HL-60/S4 (cell line): ENCODE data around the gene CHST7.

Experiments
- in situ Hi-C: fragments of 300-500 bp; cut with MboI; formaldehyde crosslinking; loops from 2 replicates; pipeline ENCODE4 v1.14.3; 2022; ENCODE audit warnings: low sequenced_read_pairs

The CHST7 gene

DNA sequence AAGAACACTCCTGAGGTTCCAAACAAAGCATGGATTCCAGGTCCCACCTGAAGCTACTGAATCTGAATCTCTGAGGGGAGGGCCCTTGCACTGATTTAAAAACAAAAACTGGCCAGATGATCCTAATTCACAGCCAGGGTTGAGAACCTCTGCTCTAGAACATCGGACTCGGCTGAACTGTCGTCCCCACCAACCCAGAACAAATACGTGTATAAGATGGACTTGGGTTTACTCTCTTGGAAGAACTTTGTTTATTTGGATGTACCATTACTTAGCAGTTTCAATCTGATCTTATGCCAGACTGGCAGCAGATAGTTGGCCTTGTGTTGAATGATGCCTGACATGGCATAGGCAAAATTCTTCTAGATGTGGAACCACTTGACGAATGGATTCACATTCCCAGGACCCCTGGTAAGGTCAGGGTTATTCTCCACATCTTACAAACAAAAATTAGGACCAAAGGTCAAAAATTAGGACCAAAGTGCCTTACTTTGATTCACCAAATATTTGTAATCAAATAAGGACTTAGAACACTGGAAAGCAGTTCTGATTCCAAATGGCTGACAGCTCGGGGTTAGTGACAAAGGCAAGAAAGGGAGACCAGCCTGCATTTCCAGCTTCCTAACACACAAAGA is 29.0 kb downstream of the CHST7 start:
- in situ Hi-C loops: no loop called here

DNA sequence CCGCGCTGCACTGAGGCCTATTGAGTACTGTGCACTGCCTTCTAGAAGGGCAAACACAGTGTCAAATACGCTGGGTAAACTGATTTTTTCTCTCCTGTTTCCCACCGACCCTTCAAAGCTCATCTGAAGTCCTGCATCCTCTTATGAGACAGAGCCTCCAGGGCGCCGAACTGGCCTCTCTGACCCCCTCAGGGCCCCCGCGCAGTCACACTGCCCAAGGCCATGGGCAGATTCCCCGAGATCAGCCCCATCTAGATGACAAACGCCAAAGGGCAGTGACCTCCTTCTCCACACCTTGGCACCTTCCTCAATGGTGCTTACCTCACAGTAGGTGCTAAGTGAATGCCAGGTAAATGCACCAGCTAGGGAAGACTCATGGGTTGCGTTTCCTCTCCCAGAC is 34.4 kb downstream of the CHST7 start:
- in situ Hi-C loops: no loop called here

- in situ Hi-C loops: no loop called here
These were observed 36.6 kb downstream of the CHST7 start for GRCh38 chrX:46610070-46610658.

- in situ Hi-C loops: no loop called here
These were observed 38.2 kb downstream of the CHST7 start for GRCh38 chrX:46611658-46612362.

DNA sequence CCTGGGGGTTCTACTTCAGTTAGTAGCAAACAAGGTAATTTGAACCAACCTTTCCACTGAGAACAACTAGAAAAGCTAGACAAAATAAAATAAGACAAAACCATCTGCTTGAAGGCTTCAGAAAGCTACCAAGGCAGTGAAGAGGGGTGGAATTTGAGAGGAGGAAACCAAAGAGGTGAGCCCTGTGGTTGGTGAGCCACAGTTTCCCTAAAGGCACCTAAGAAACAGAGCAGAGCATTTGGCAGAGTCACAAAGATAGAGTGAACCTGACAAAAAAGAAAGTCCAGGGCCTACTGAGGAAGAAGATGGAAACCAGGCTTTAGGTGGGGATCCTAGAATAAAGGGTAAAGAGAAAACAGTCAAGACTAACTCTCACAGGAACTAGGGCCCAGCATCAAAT is 44.3 kb downstream of the CHST7 start:
- in situ Hi-C loops: no loop called here

- in situ Hi-C loops: no loop called here
These were observed 45.4 kb downstream of the CHST7 start for GRCh38 chrX:46618947-46619346.

GRCh38 chrX:46620505-46620904 is 46.9 kb downstream of the CHST7 start:
- in situ Hi-C loops: no loop called here

DNA sequence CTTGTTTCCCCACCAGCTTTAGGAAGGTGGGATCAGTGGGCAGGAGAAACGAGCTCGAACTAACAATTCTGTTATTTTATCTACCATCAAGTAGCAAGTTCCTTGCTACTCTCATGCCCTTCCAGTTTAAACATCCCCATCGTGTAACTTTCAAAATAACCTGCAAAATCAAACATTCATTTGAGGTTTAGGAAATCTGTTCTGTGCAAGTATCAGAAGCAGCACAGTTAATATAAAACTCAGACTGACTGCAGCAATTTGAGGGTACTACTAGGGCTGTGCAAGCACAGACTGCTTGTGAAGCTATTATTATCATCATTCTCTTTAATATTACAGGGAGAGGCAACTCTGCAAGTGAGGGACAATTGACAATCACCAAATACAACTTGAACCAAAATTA is 48.0 kb downstream of the CHST7 start:
- in situ Hi-C loops: no loop called here

DNA sequence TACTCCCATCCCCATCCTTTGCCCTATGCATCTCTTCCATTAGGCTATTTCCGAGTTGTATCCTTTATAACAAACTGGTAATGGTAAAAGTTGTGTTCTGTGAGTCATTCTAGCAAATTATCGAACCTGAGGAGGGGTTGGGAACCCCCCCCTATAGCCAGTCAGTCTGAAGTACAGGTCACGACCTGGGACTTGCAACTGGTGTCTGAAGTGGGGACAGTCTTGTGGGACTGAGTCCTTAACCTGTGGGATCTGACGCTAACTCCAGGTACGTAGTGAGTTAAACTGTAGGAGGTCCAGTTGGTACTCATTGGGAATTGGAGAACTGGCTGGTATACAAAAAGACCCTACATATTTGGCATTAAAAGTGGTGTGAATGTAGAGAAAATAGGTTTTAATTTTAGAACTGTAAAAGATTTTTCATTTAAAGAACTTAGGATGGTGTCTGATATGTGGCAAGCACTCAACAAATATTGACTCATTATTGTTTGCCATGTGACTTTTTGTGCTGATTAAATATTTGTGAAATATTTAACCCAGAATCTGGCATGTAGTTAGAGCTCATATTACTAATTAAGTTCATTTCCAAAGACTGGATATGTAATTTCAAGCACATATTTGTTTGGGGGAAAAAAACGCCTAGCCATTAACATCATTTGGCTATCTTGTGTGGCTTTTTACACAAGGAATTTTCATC is 50.7 kb downstream of the CHST7 start:
- in situ Hi-C loops: no loop called here

GRCh38 chrX:46626566-46626965 is 53.0 kb downstream of the CHST7 start:
- in situ Hi-C loops: no loop called here

GRCh38 chrX:46627062-46627461 is 53.5 kb downstream of the CHST7 start:
- in situ Hi-C loops: no loop called here

DNA sequence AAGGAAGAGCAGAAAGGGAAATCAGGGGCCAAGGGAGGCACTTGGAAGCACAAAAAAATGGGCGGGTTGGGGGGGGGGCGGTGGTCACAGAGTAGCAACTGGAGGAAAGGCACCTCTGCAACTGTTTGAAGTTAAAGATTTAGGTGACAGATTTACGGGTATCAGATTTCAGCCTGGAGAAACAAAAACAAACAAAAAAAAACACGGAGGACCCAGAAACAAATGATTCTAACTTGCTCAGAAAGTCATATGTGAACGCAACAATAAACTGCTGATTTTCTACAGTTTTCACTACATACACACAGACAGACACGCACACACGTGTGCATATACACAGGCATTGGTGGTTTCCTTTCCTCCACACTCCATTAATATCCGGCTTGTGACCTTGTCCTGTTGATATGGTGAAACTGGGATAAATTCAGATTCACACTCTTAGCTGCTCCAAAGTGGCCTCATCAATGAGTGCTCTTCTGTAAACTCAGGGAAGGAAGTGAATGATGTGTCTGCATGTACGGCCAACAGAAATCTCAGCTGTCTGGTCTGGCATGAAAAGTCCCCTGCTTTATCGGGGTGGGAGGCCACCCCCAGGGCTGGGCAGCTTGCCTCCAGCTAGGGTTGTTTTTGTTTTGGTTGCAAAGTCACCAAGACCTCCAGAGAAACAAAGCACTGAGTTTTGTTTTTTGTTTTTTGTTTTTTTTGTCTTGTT is 54.3 kb downstream of the CHST7 start:
- in situ Hi-C loops: no loop called here

DNA sequence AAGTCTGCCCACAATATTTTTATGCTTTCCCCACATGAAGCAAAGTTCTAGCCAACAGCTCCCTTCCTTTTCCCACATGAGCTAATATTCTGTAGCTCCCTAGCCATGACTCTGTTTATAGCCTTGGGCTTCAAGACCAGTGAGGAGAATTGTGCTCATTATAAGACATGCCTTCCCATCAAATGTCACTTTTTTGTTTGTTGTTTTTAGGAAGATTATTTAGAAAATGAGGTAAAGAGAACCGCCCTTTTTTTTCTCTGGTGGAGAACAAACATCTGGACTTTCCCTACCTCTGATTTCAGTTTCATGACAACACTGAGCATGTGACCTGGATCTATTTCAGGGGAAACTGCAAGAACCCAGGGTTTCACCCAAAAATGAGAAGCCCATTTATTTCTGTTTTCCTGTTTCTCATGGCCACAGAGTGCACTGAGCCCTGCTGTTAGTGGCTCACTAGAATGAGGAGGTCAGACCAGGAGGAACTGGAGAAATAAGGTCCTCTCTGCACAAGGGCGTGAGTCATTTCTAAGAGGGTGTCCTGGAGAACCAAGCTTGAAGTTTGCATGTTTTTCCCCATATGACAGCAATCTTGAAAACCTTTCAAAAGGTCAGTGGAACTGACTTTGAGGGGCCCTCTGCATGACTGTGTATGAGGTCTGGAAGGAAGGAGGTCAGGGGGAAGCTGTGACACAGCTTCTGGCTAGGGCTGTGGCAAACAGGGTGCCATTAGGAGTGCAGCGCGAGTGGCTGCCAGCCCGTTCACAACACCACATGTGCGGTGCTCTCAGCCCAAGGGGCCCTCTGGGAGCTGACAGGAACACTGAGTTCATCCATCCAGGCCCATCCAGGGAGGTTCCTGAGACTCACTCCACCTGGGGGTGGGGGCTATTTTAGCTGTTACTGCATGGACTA is 55.2 kb downstream of the CHST7 start:
- in situ Hi-C loops: no loop called here

- in situ Hi-C loops: loop anchor here (10.0 kb wide), 1 partner anchor 75 kb away; no protein-coding TSS in a partner anchor
These were observed 56.6 kb downstream of the CHST7 start for GRCh38 chrX:46630141-46630540.

GRCh38 chrX:46634577-46634976 is 61.0 kb downstream of the CHST7 start:
- in situ Hi-C loops: loop anchor here (10.0 kb wide), 1 partner anchor 80 kb away; no protein-coding TSS in a partner anchor

DNA sequence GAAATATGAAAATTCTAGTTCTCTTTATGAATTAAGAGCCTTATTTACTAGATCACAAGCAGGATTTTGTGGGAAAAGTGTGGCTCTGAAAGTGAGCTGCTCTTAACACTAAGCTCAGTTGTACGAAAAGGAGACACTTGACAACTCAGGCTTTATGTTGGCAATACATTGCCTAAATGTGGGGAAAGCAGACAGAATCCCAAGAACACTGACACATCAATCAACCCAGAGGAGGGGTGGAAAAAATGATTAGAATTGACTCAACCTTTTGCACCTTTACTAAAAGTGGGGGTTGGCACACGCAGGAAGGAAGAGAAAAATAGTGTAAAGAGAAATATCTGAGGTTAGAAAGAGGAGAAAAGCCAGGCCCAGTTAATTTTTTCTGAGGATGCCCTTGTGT is 61.6 kb downstream of the CHST7 start:
- in situ Hi-C loops: loop anchor here (10.0 kb wide), 1 partner anchor 80 kb away; no protein-coding TSS in a partner anchor

DNA sequence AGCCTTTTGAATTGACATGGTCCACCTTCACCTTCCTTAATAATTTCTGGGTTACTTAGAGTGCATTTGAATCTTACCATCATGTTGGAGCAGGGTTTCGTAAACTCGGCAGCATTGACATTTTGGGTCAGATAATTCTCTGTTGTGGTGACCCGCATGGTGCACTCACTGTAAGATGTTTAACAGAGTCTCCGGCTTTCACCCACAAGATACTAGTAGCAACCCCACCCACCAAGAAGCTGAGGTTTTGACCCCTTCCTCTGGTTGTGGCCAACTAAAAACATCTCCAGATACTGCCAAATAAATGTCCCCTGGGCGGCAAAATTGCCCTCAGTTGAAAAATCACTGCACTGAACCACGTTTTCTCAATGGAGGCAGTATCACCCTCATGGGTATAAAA is 62.7 kb downstream of the CHST7 start:
- in situ Hi-C loops: loop anchor here (10.0 kb wide), 1 partner anchor 81 kb away; no protein-coding TSS in a partner anchor

GRCh38 chrX:46637938-46638337 is 64.4 kb downstream of the CHST7 start:
- in situ Hi-C loops: loop anchor here (10.0 kb wide), 1 partner anchor 83 kb away; no protein-coding TSS in a partner anchor

DNA sequence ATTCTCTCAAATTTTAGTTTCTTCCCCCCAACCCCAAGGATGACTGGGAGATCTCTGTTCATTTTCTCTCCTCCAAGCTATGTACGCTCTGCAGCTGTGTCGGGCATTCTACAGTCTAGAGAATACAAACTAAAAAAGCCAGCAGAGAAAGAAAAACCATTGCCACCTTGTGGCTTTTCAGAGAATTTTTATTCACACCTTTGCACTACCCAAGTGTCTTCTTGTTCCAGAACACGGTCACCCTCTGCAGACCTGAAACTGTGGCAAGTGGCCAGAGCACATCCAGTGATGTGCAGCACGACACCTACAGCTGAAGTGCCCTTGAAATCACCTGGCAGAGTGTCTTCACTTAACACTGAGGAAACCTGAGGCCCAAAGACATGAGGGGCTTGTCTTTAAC is 68.6 kb downstream of the CHST7 start:
- in situ Hi-C loops: no loop called here

GRCh38 chrX:46643636-46644035 is 70.1 kb downstream of the CHST7 start:
- in situ Hi-C loops: no loop called here
